Psoas muscle (tissue), 8 donors: ENCODE results near the gene TXK. TPM values are rescaled to one million over a fixed set of nuclear protein-coding genes. Genes with fewer than 3 reads are reported as not detected.

Source experiments
- ATAC-seq, 4 donors: fragments of 200-7000 bp; cut with Tn5 transposase; one replicate each; pipeline ENCODE4 v1.9.1; 2020; ENCODE audit warnings: moderate library complexity in 3 of 4, mild to moderate bottlenecking in 2 of 4
- DNase-seq, 2 donors: peaks; one replicate each; pipeline ENCODE4 v3.0.0-alpha.2; 2020
- H3K27ac ChIP-seq: fragments of 200-600 bp; one replicate; pipeline ENCODE4 v1.8.0; 2022
- H3K27me3 ChIP-seq, 3 donors: fragments of 200-600 bp in 1 of 3; one replicate each; pipeline versions ENCODE4 v1.6.1 to v1.8.0; 2013 to 2022; ENCODE audit warnings: low read length in 2 of 3, mild to moderate bottlenecking in 2 of 3, moderate library complexity in 1 of 3; ENCODE audit not compliant: insufficient read depth in 3 of 3
- H3K36me3 ChIP-seq, 2 donors: fragments of 200-600 bp in 1 of 2; one replicate each; pipeline versions ENCODE4 v1.6.1 to v1.8.0; 2013 to 2022; ENCODE audit warnings: low read depth in 1 of 2, mild to moderate bottlenecking in 1 of 2, moderate library complexity in 1 of 2; ENCODE audit not compliant: insufficient read depth in 1 of 2
- H3K4me1 ChIP-seq: fragments of 200-600 bp; one replicate; pipeline ENCODE4 v1.8.0; 2022
- H3K4me3 ChIP-seq: fragments of 200-600 bp; one replicate; pipeline ENCODE4 v1.8.0; 2022; ENCODE audit warnings: mild to moderate bottlenecking
- H3K9me3 ChIP-seq: fragments of 200-600 bp; one replicate; pipeline ENCODE4 v1.8.0; 2022
- WGBS, 3 donors: extraction: QIAGEN DNeasy Blood & Tissue Kit; methylation state at CpG; one replicate each; pipeline versions ENCODE4 v1.1.6 to v1.1.7; 2013; 5-methylcytosine and 5-hydroxymethylcytosine counted together
- intact Hi-C, 2 donors: fragments of 100-400 bp; cut with DNase I; formaldehyde crosslinking; loops; one replicate each; pipeline versions ENCODE4 v1.11.0 to v1.14.2; 2022
- polyA plus RNA-seq, 3 donors: library from polyadenylated mRNA; stranded (reverse); fragments of 200-250 nt; gene quantifications; one replicate each; pipeline ENCODE4 v1.2.3, GENCODE V29; 2013
- total RNA-seq, 4 donors: library from RNA; stranded (reverse); fragmentation: NEBNext Ultra II Directional in 2 of 4; extraction: Animal tissue kit (Norgen Biotek cat#: 25700) in 2 of 4; gene quantifications; one replicate each; pipeline versions ENCODE4 v1.2.1 to v1.2.4, GENCODE V29; 2021 to 2023
- TF ChIP-seq, protein P1 (sequence below): fragments of 200-600 bp; IDR thresholded peaks from one replicate; pipeline ENCODE4 v1.8.0; 2022; ENCODE audit warnings: antibody characterized with exemption
- donor health status: healthy with polysubstance abuse.
- donor health status: DM: no; HTN: no; CAD: no; lungs with moderate emphysema.
- donor health status: Bipolar disorder and iron deficiency.
- donor health status: healthy.
- donor health status: DM: yes; HTN: yes; CAD: no.
- donor health status: DM: no; HTN: no; CAD: no.
- donor health status: DM: no; HTN: no; CAD: no.
- donor health status: DM: yes; HTN: yes; CAD: no.

Gene TXK
- total and polyA plus RNA-seq, 7 donors: 0.07 to 0.52 (median 0.21) TPM; not detected in 1

DNA sequence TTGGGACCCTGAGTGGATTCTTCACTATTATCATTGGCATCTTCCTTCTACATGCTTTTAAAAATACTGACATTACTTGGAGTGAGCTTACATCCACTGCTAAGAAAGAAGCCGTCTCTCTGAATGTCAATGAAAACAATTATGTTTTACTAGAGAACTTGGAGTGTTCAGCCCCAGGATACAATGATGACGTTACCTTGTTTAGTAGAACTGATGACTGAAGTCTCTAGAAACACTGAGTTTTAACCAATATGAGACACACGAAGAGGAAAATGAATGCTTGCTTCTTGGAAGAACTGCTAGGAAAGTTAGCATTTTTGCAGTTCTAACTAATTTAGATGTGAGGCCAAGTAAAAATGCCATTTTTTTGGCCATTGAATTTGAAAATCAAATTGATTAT is 98.1 kb downstream of the TXK start:
- H3K9me3 ChIP-seq: no peaks in the 10 kb centered on the region
- intact Hi-C loops: no loop called here
- DNase-seq: no peak
- H3K27me3 ChIP-seq: no peaks in the 10 kb centered on the region
- no peaks in the 10 kb centered on the region for H3K36me3 ChIP-seq
- TF ChIP-seq, protein P1, sequence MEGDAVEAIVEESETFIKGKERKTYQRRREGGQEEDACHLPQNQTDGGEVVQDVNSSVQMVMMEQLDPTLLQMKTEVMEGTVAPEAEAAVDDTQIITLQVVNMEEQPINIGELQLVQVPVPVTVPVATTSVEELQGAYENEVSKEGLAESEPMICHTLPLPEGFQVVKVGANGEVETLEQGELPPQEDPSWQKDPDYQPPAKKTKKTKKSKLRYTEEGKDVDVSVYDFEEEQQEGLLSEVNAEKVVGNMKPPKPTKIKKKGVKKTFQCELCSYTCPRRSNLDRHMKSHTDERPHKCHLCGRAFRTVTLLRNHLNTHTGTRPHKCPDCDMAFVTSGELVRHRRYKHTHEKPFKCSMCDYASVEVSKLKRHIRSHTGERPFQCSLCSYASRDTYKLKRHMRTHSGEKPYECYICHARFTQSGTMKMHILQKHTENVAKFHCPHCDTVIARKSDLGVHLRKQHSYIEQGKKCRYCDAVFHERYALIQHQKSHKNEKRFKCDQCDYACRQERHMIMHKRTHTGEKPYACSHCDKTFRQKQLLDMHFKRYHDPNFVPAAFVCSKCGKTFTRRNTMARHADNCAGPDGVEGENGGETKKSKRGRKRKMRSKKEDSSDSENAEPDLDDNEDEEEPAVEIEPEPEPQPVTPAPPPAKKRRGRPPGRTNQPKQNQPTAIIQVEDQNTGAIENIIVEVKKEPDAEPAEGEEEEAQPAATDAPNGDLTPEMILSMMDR: no peak
- ATAC-seq: no peak
- H3K27ac ChIP-seq: no peak overlapping the region
- H3K4me1 ChIP-seq: peaks cover 14% of the 10 kb centered on the region
- WGBS, 3 donors: 75 to 86% (median 81%) methylated on average over 3 of the region's 3 CpGs
- H3K4me3 ChIP-seq: no peak overlapping the region

DNA sequence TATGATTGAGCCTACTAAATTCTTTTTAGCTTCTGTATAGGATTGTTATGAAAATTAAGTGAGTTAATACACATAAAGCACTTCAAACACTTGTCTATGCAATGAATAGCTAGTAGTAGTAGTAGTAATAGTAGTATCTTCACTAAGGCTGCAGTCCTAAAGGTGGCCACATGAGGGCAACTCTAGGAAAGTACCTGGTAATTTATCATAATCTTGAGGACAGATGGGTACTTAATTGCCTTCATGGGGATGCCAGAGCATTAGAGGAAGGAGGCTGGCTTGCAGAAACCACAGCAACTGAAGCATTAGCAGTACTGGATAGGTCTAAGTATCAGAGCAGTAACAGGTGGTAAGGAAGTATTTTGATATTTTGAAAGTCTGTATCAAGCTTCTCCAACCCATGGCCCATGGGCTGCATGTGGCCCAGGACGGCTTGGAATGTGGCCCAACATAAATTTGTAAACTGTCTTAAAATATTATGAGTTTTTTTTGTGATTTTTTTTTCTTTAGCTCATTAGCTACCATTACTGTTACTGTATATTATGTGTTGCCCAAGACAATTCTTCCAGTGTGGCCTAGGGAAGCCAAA is 100.1 kb downstream of the TXK start:
- no peaks in the 10 kb centered on the region for H3K27me3 ChIP-seq
- TF ChIP-seq, protein P1: peak; percentile 43
- no peak overlapping the region for H3K27ac ChIP-seq
- H3K36me3 ChIP-seq: no peaks in the 10 kb centered on the region
- no peak overlapping the region for H3K4me3 ChIP-seq
- H3K9me3 ChIP-seq: no peaks in the 10 kb centered on the region
- DNase-seq (no peak), ATAC-seq (peak in 1 of 4 donors; percentile 38)
- H3K4me1 ChIP-seq: peaks cover 14% of the 10 kb centered on the region
- WGBS, 3 donors: 67 to 82% (median 77%) methylated on average over 1 of the region's 1 CpG
- intact Hi-C loops: no loop called here

DNA sequence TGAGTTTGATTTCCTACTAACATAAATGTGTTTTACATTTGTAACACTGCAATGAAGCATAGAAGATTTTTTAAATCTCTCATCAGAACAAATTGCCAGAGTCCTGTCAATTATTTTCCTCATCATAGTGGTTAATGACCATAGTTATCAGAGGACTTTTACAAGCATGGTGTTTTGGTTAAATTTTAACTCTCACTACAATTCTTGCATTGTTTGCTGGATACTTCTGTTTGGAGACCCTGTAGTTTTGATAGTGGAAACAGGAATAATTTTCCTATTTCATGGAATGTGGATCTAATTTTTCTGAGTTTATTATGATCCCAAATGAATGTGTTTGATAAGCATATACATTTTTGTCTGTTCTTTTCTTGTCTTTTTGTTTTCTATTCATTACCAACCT is 100.6 kb downstream of the TXK start:
- ATAC-seq (no peak), DNase-seq (no peak)
- no peak overlapping the region for H3K27ac ChIP-seq
- intact Hi-C loops: no loop called here
- no peaks in the 10 kb centered on the region for H3K36me3 ChIP-seq
- TF ChIP-seq, protein P1: no peak
- H3K27me3 ChIP-seq: no peaks in the 10 kb centered on the region
- no peak overlapping the region for H3K4me3 ChIP-seq
- H3K4me1 ChIP-seq: peaks cover 14% of the 10 kb centered on the region
- no peaks in the 10 kb centered on the region for H3K9me3 ChIP-seq

DNA sequence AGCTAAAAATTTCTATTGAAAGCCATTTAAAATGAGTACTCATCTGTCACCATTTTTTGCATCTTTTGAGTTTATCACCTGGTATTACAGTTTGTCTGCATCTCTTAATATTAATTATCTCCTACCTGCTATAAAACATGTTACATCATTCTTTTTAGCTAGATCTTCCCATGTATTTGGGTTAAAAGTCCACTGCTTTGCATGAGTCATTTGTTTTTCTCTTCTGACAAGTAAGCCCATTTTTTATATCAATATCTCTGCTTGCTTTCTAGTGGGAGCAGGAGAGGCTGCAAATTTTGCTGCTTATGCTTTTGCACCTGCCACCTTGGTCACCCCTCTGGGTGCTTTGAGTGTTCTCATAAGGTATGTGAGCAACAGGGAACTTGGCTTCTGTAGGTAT is 101.3 kb downstream of the TXK start:
- TF ChIP-seq, protein P1: no peak
- ATAC-seq (no peak), DNase-seq (no peak)
- no peaks in the 10 kb centered on the region for H3K36me3 ChIP-seq
- peaks cover 14% of the 10 kb centered on the region for H3K4me1 ChIP-seq
- no peaks in the 10 kb centered on the region for H3K27me3 ChIP-seq
- H3K9me3 ChIP-seq: no peaks in the 10 kb centered on the region
- peak overlapping the region; percentile 76 for H3K27ac ChIP-seq
- no peak overlapping the region for H3K4me3 ChIP-seq
- intact Hi-C loops: no loop called here
